ENCODE measurements around the gene CPNE5. TPM values are rescaled to one million over a fixed set of nuclear protein-coding genes. Genes with fewer than 3 reads are reported as not detected.
A peak's percentile ranks its signal among the peaks of the same experiment; 100 is the strongest.

The CPNE5 gene
- total and polyA plus RNA-seq, 7 donors: 0.99 to 11.6 (median 3.8) TPM

- intact Hi-C loops (cut with DNase I): loop anchor here (1.0 kb wide), 3 partner anchors 95 to 326 kb away; no protein-coding TSS in a partner anchor
Observed at GRCh38 chr6:36884610-36885009, 45.4 kb upstream of the CPNE5 start.

GRCh38 chr6:36875250-36875633 lies 36.0 kb upstream of the CPNE5 start:
- Histone ChIP-seq H3K9me3 (no peaks in the 10 kb centered on the region), H3K4me3 (peak overlapping the region; percentile 79 to 87 (median 84)), H3K27ac (peak overlapping the region; percentile 83 to 88 (median 86)), H3K27me3 (peaks cover 0 to 9% (median 0%) of the 10 kb centered on the region in 3 donors), H3K4me1 (peaks cover 0 to 19% (median 16%) of the 10 kb centered on the region in 4 donors), H3K36me3 (peaks cover 0 to 5% (median 0%) of the 10 kb centered on the region in 4 donors)
- intact Hi-C loops (cut with DNase I): no loop called here
- DNase-seq: no peak
- TF ChIP-seq EP300 (IDR thresholded peaks at IDR 0.05): no peak
- TF ChIP-seq POLR2A (IDR thresholded peaks at IDR 0.05): peak in 1 of 2 donors; percentile 7
- 11 to 36% methylated on average over 6 of the region's 6 CpGs for WGBS, 2 donors

More at GRCh38 chr6:36884610-36885009, 45.4 kb upstream of the CPNE5 start:
- 96 to 99% methylated on average over 3 of the region's 3 CpGs for WGBS, 2 donors
- Histone ChIP-seq H3K36me3 (no peaks in the 10 kb centered on the region), H3K4me3 (no peak overlapping the region), H3K9me3 (no peaks in the 10 kb centered on the region), H3K4me1 (peaks cover 0 to 37% (median 24%) of the 10 kb centered on the region in 4 donors), H3K27ac (peak overlapping the region in 1 of 4 donors; percentile 89), H3K27me3 (no peaks in the 10 kb centered on the region)
- no peak for DNase-seq
- TF ChIP-seq POLR2AphosphoS5 (IDR thresholded peaks at IDR 0.05) (no peak), EP300 (IDR thresholded peaks at IDR 0.05) (no peak), CTCF (IDR thresholded peaks at IDR 0.05) (no peak), POLR2A (IDR thresholded peaks at IDR 0.05) (no peak)

- peak; percentile 91 for DNase-seq
- Histone ChIP-seq H3K4me3 (peak within 1 kb of the TSS; percentile 79 to 87 (median 84)), H3K9me3 (no peaks in the 10 kb centered on the region), H3K27me3 (peaks cover 0 to 9% (median 0%) of the 10 kb centered on the region in 3 donors), H3K36me3 (peaks cover 0 to 6% (median 0%) of the 10 kb centered on the region in 4 donors), H3K4me1 (peaks cover 0 to 19% (median 16%) of the 10 kb centered on the region in 4 donors), H3K27ac (peak within 1 kb of the TSS; percentile 83 to 88 (median 86))
- peak in 3 of 4 donors; percentile 14 to 71 (median 45) for TF ChIP-seq POLR2AphosphoS5 (IDR thresholded peaks at IDR 0.05)
- TF ChIP-seq EP300 (IDR thresholded peaks at IDR 0.05): no peak
- 0% methylated on average over 54 of the region's 54 CpGs for WGBS, 2 donors
- intact Hi-C loops (cut with DNase I): no loop called here
Observed at GRCh38 chr6:36874443-36875249, 35.4 kb upstream of the CPNE5 start, which contains the start of gene PPIL1. PPIL1 (minus strand) TSS chr6:36874803; CDS start chr6:36874772, 31 bp downstream.

- H3K27ac ChIP-seq: peak overlapping the region; percentile 83 to 88 (median 86)
- WGBS, 2 donors: 4 to 14% methylated on average over 11 of the region's 11 CpGs
- peaks cover 0 to 19% (median 16%) of the 10 kb centered on the region in 4 donors for H3K4me1 ChIP-seq
- peaks cover 0 to 14% (median 0%) of the 10 kb centered on the region in 4 donors for H3K36me3 ChIP-seq
- H3K27me3 ChIP-seq: peaks cover 0 to 2% (median 0%) of the 10 kb centered on the region in 3 donors
- DNase-seq: no peak
- peak overlapping the region; percentile 79 to 87 (median 84) for H3K4me3 ChIP-seq
- H3K9me3 ChIP-seq: no peaks in the 10 kb centered on the region
- intact Hi-C loops (cut with DNase I): no loop called here
- no peak for TF ChIP-seq POLR2AphosphoS5 (IDR thresholded peaks at IDR 0.05)
- no peak for TF ChIP-seq POLR2A (IDR thresholded peaks at IDR 0.05)
Observed at GRCh38 chr6:36873612-36874442, 34.6 kb upstream of the CPNE5 start.

GRCh38 chr6:36873115-36873514 lies 33.9 kb upstream of the CPNE5 start:
- H3K27ac ChIP-seq: no peak overlapping the region

GRCh38 chr6:36871686-36872085 lies 32.4 kb upstream of the CPNE5 start:
- peaks cover 0 to 15% (median 0%) of the 10 kb centered on the region in 4 donors for H3K36me3 ChIP-seq
- DNase-seq: no peak
- no peaks in the 10 kb centered on the region for H3K27me3 ChIP-seq
- no peaks in the 10 kb centered on the region for H3K9me3 ChIP-seq
- TF ChIP-seq POLR2A (IDR thresholded peaks at IDR 0.05): no peak
- TF ChIP-seq EP300 (IDR thresholded peaks at IDR 0.05): no peak
- no peak for TF ChIP-seq POLR2AphosphoS5 (IDR thresholded peaks at IDR 0.05)
- no peak for TF ChIP-seq CTCF (IDR thresholded peaks at IDR 0.05)
- WGBS, 2 donors: 92 to 94% methylated on average over 3 of the region's 3 CpGs
- no peak overlapping the region for H3K4me3 ChIP-seq
- H3K27ac ChIP-seq: no peak overlapping the region
- peaks cover 0 to 19% (median 16%) of the 10 kb centered on the region in 4 donors for H3K4me1 ChIP-seq
- intact Hi-C loops (cut with DNase I): no loop called here

More at GRCh38 chr6:36873115-36873514, 33.9 kb upstream of the CPNE5 start:
- Histone ChIP-seq H3K27me3 (no peaks in the 10 kb centered on the region), H3K4me1 (peaks cover 0 to 19% (median 16%) of the 10 kb centered on the region in 4 donors), H3K9me3 (no peaks in the 10 kb centered on the region), H3K4me3 (no peak overlapping the region), H3K36me3 (peaks cover 0 to 15% (median 0%) of the 10 kb centered on the region in 4 donors)
- 89 to 92% methylated on average over 1 of the region's 1 CpG for WGBS, 2 donors
- no peak for TF ChIP-seq POLR2A (IDR thresholded peaks at IDR 0.05)
- intact Hi-C loops (cut with DNase I): no loop called here
- no peak for DNase-seq

Measured in sigmoid colon (tissue), 7 donors.